GM23338 (cell line): ENCODE data around the gene CELA3B. TPM values are rescaled to one million over a fixed set of nuclear protein-coding genes. Genes with fewer than 3 reads are reported as not detected.

Experiments used
- ATAC-seq: fragments of 200-7000 bp; cut with Tn5 transposase; 3 replicates; pipeline ENCODE4 v1.9.1; 2020
- DNase-seq: peaks from one replicate; pipeline ENCODE4 v3.0.0-alpha.2; 2015; ENCODE audit warnings: low spot score
- H2AFZ ChIP-seq: fragments of 200-600 bp; sonication (generic); 2 replicates; pipeline ENCODE4 v1.8.0; 2016; ENCODE audit warnings: antibody characterized with exemption, mild to moderate bottlenecking, moderate library complexity
- H3F3A ChIP-seq: fragments of 200-600 bp; sonication (generic); replicated peaks from 2 replicates; pipeline ENCODE4 v1.8.0; 2017; ENCODE audit warnings: antibody characterized with exemption, mixed run types, low read depth
- H3K27ac ChIP-seq: fragments of 200-600 bp; sonication (generic); 2 replicates; pipeline ENCODE4 v1.6.1; 2016; ENCODE audit warnings: low read depth
- H3K27me3 ChIP-seq: fragments of 200-600 bp; sonication (generic); 2 replicates; pipeline ENCODE4 v1.8.0; 2016; ENCODE audit warnings: mild to moderate bottlenecking, mixed run types, moderate library complexity; ENCODE audit not compliant: insufficient read depth
- H3K36me3 ChIP-seq: fragments of 200-600 bp; sonication (generic); 2 replicates; pipeline ENCODE4 v1.8.0; 2016; ENCODE audit warnings: mild to moderate bottlenecking; ENCODE audit not compliant: insufficient read depth
- H3K4me1 ChIP-seq: fragments of 200-600 bp; sonication (generic); 2 replicates; pipeline ENCODE4 v1.8.0; 2016; ENCODE audit warnings: mild to moderate bottlenecking, moderate library complexity; ENCODE audit not compliant: insufficient read depth
- H3K4me2 ChIP-seq: fragments of 200-600 bp; sonication (generic); 2 replicates; pipeline ENCODE4 v1.7.1; 2017; ENCODE audit warnings: mixed run types
- H3K4me3 ChIP-seq: fragments of 200-600 bp; sonication (generic); 2 replicates; pipeline ENCODE4 v1.6.1; 2016; ENCODE audit warnings: mixed run types
- H3K79me2 ChIP-seq: fragments of 200-600 bp; sonication (generic); replicated peaks from 2 replicates; pipeline ENCODE4 v1.8.0; 2017; ENCODE audit warnings: mild to moderate bottlenecking; ENCODE audit not compliant: insufficient read depth
- H3K9me2 ChIP-seq: fragments of 200-600 bp; sonication (generic); 2 replicates; pipeline ENCODE4 v1.8.0; 2017; ENCODE audit not compliant: insufficient read depth
- H4K20me1 ChIP-seq: fragments of 200-600 bp; sonication (generic); replicated peaks from 2 replicates; pipeline ENCODE4 v1.8.0; 2017; ENCODE audit warnings: mild to moderate bottlenecking; ENCODE audit not compliant: insufficient read depth
- H3K27ac Mint-ChIP-seq: 2 replicates; pipeline ENCODE4 v1.8.0; 2020; ENCODE audit warnings: inconsistent platforms, mild to moderate bottlenecking, moderate library complexity, mixed read lengths
- H3K27me3 Mint-ChIP-seq: 3 replicates; pipeline ENCODE4 v1.8.0; 2022; ENCODE audit warnings: low read depth, mild to moderate bottlenecking, moderate library complexity, mixed read lengths, inconsistent platforms; ENCODE audit not compliant: insufficient read depth, poor library complexity
- H3K36me3 Mint-ChIP-seq: 3 replicates; pipeline ENCODE4 v1.8.0; 2021; ENCODE audit warnings: low read depth, mild to moderate bottlenecking, inconsistent platforms, moderate library complexity, mixed read lengths
- H3K4me1 Mint-ChIP-seq: 3 replicates; pipeline ENCODE4 v1.8.0; 2020; ENCODE audit warnings: mild to moderate bottlenecking, inconsistent platforms, mixed read lengths
- H3K4me3 Mint-ChIP-seq: 3 replicates; pipeline ENCODE4 v1.8.0; 2021; ENCODE audit warnings: moderate library complexity, mild to moderate bottlenecking, inconsistent platforms, mixed read lengths
- H3K9me3 Mint-ChIP-seq: 3 replicates; pipeline ENCODE4 v1.8.0; 2020; ENCODE audit warnings: moderate library complexity, mild to moderate bottlenecking, inconsistent platforms, mixed read lengths
- EZH2 ChIP-seq: fragments of 200-600 bp; sonication (generic); IDR thresholded peaks from one replicate; pipeline ENCODE4 v1.8.0; 2017; ENCODE audit warnings: antibody characterized with exemption, mild to moderate bottlenecking, low read depth; ENCODE audit not compliant: unreplicated experiment
- EZH2phosphoT487 ChIP-seq: fragments of 200-600 bp; sonication (generic); IDR thresholded peaks from one replicate; pipeline ENCODE4 v1.8.1; 2018; ENCODE audit warnings: antibody characterized with exemption; ENCODE audit not compliant: unreplicated experiment
- STAT1 ChIP-seq: IDR thresholded peaks from one replicate; pipeline ENCODE4 v1.6.1; 2016; ENCODE audit warnings: antibody characterized with exemption; ENCODE audit not compliant: unreplicated experiment
- ZNF114 ChIP-seq: fragments of 250-450 bp; sonication (Bioruptor Pico); IDR thresholded peaks from 2 replicates; pipeline ENCODE4 v1.5.0; 2020; ENCODE audit warnings: mild to moderate bottlenecking, moderate library complexity
- ZNF331 ChIP-seq: fragments of 250-450 bp; sonication (Bioruptor Pico); IDR thresholded peaks from 2 replicates; pipeline ENCODE4 v1.5.0; 2020; ENCODE audit warnings: low read depth, mild to moderate bottlenecking, moderate library complexity
- polyA plus RNA-seq: library from polyadenylated mRNA; unstranded; fragments of >200 nt; fragmentation: Nextera tagmentation; extraction: Ambion mirVana; gene quantifications from 2 replicates; pipeline ENCODE4 v1.2.1, GENCODE V29; 2016
- total RNA-seq: library from RNA; depleted of rRNA; stranded (reverse); fragments of >200 nt; shearing (Covaris generic); gene quantifications from 2 replicates; pipeline ENCODE4 v1.2.3, GENCODE V29; 2014
- TF ChIP-seq, protein P1 (sequence below): fragments of 250-450 bp; sonication (Bioruptor Pico); IDR thresholded peaks from 2 replicates; pipeline ENCODE4 v1.5.0; 2020; ENCODE audit warnings: mild to moderate bottlenecking, moderate library complexity
- TF ChIP-seq, protein P2 (sequence below): IDR thresholded peaks from 2 replicates; pipeline ENCODE4 v1.6.1; 2016; ENCODE audit warnings: antibody characterized with exemption

Gene CELA3B
- total and polyA plus RNA-seq, 2 experiments from 2014 or later = not detected

DNA sequence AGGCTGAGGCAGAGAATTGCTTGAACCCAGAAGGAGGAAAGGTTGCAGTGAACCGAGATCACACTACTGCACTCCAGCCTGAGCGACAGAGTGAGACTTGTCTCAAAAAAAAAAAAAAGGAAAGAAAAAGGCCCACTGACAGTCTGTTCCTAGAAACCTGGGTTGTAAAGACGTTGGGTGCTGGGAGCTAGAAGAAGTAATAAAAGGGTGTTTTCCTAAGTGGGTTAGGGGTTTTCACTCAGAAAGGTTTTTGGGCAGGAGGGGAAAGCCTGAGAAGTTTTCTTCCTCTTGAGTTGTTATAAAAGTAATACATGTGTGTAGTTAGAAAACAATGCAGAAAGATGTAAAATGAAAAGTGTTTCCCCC lies 50.1 kb downstream of the CELA3B start (continued):
- TF ChIP-seq, protein P1, sequence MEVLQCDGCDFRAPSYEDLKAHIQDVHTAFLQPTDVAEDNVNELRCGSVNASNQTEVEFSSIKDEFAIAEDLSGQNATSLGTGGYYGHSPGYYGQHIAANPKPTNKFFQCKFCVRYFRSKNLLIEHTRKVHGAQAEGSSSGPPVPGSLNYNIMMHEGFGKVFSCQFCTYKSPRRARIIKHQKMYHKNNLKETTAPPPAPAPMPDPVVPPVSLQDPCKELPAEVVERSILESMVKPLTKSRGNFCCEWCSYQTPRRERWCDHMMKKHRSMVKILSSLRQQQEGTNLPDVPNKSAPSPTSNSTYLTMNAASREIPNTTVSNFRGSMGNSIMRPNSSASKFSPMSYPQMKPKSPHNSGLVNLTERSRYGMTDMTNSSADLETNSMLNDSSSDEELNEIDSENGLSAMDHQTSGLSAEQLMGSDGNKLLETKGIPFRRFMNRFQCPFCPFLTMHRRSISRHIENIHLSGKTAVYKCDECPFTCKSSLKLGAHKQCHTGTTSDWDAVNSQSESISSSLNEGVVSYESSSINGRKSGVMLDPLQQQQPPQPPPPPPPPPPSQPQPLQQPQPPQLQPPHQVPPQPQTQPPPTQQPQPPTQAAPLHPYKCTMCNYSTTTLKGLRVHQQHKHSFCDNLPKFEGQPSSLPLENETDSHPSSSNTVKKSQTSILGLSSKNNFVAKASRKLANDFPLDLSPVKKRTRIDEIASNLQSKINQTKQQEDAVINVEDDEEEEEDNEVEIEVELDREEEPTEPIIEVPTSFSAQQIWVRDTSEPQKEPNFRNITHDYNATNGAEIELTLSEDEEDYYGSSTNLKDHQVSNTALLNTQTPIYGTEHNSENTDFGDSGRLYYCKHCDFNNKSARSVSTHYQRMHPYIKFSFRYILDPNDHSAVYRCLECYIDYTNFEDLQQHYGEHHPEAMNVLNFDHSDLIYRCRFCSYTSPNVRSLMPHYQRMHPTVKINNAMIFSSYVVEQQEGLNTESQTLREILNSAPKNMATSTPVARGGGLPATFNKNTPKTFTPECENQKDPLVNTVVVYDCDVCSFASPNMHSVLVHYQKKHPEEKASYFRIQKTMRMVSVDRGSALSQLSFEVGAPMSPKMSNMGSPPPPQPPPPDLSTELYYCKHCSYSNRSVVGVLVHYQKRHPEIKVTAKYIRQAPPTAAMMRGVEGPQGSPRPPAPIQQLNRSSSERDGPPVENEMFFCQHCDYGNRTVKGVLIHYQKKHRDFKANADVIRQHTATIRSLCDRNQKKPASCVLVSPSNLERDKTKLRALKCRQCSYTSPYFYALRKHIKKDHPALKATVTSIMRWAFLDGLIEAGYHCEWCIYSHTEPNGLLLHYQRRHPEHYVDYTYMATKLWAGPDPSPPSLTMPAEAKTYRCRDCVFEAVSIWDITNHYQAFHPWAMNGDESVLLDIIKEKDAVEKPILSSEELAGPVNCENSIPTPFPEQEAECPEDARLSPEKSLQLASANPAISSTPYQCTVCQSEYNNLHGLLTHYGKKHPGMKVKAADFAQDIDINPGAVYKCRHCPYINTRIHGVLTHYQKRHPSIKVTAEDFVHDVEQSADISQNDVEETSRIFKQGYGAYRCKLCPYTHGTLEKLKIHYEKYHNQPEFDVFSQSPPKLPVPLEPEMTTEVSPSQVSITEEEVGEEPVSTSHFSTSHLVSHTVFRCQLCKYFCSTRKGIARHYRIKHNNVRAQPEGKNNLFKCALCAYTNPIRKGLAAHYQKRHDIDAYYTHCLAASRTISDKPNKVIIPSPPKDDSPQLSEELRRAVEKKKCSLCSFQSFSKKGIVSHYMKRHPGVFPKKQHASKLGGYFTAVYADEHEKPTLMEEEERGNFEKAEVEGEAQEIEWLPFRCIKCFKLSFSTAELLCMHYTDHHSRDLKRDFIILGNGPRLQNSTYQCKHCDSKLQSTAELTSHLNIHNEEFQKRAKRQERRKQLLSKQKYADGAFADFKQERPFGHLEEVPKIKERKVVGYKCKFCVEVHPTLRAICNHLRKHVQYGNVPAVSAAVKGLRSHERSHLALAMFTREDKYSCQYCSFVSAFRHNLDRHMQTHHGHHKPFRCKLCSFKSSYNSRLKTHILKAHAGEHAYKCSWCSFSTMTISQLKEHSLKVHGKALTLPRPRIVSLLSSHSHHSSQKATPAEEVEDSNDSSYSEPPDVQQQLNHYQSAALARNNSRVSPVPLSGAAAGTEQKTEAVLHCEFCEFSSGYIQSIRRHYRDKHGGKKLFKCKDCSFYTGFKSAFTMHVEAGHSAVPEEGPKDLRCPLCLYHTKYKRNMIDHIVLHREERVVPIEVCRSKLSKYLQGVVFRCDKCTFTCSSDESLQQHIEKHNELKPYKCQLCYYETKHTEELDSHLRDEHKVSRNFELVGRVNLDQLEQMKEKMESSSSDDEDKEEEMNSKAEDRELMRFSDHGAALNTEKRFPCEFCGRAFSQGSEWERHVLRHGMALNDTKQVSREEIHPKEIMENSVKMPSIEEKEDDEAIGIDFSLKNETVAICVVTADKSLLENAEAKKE = no peak
- TF ChIP-seq STAT1 = no peak

DNA sequence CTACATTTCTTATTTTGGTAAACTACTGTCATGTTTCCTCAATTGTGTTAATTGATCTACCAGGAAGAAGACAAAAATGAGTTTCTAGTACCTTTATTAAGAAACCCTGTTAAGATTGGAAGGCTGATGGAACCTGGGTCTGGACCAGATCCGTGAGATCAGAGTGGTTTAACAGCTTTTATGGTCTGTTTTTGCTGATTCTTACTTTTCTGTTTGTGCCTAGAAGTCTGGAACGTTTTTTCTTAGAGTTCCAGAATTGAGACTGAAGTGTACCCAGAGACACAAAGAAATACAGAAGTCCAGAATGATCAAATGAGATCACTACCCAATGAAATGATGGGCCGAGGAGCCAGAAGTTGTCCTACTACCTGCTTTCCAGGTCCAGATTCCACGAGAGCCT lies 53.2 kb downstream of the CELA3B start:
- Histone ChIP-seq H3K4me3 (no peak overlapping the region), H3K27me3 (no peaks in the 10 kb centered on the region), H3K4me1 (peaks cover 5% of the 10 kb centered on the region; the same call in 1 of the 2 replicates), H3K79me2 (peaks cover 17% of the 10 kb centered on the region), H3K36me3 (no peaks in the 10 kb centered on the region), H3K4me2 (no peak overlapping the region), H4K20me1 (no peaks in the 10 kb centered on the region), H3K9me2 (no peaks in the 10 kb centered on the region), H3F3A (0 out of 2 replicates have a peak, but pooled peaks cover 3% of the 10 kb centered on the region), H3K27ac (no peak overlapping the region; the same call in 1 of the 2 replicates), H2AFZ (no peak overlapping the region)
- no peaks in the 10 kb centered on the region for H3K9me3 Mint-ChIP-seq
- TF ChIP-seq, protein P1 = no peak
- TF ChIP-seq ZNF114 (CRISPR knock-in tag) (no peak), EZH2 (no peak), STAT1 (no peak), ZNF331 (CRISPR knock-in tag) (no peak), EZH2phosphoT487 (no peak)
- TF ChIP-seq, protein P2, sequence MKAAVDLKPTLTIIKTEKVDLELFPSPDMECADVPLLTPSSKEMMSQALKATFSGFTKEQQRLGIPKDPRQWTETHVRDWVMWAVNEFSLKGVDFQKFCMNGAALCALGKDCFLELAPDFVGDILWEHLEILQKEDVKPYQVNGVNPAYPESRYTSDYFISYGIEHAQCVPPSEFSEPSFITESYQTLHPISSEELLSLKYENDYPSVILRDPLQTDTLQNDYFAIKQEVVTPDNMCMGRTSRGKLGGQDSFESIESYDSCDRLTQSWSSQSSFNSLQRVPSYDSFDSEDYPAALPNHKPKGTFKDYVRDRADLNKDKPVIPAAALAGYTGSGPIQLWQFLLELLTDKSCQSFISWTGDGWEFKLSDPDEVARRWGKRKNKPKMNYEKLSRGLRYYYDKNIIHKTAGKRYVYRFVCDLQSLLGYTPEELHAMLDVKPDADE = no peak
- no peak for DNase-seq
- peaks cover 6% of the 10 kb centered on the region for H3K4me1 Mint-ChIP-seq
- peaks cover 8% of the 10 kb centered on the region; the same call in 1 of the 3 replicates for H3K36me3 Mint-ChIP-seq
- no peak overlapping the region for H3K4me3 Mint-ChIP-seq
- no peak overlapping the region for H3K27ac Mint-ChIP-seq
- H3K27me3 Mint-ChIP-seq = peaks cover 6% of the 10 kb centered on the region
- ATAC-seq = no peak
